GM06990 (cell line): ENCODE data around the gene CHST5.
"Not testable (repeated sequence)": the region's sequence is repeated elsewhere in the genome, so short reads cannot be mapped to it uniquely, and the experiment has no call there.

ENCODE experiments used
- DNase-seq: peaks from one replicate; pipeline ENCODE4 v3.0.0-alpha.2; 2011; ENCODE audit not compliant: insufficient read length; ENCODE audit errors: extremely low read depth
- H3K27me3 ChIP-seq: replicated peaks from 2 replicates; pipeline ENCODE4 v1.6.0; 2011; ENCODE audit warnings: low read length; ENCODE audit not compliant: control insufficient read depth, insufficient read depth
- H3K36me3 ChIP-seq: 2 replicates; pipeline ENCODE4 v1.5.1; 2011; ENCODE audit warnings: low read length; ENCODE audit not compliant: control insufficient read depth, insufficient read depth
- H3K4me3 ChIP-seq: replicated peaks from 2 replicates; pipeline ENCODE4 v1.5.1; 2011; ENCODE audit warnings: low read depth, mild to moderate bottlenecking, control low read depth, low read length
- TF ChIP-seq, protein P1 (sequence below): IDR thresholded peaks from 2 replicates; pipeline ENCODE4 v1.5.1; 2011; ENCODE audit warnings: low read length, control low read depth, mild to moderate bottlenecking, inconsistent platforms; ENCODE audit not compliant: insufficient read depth, poor library complexity, severe bottlenecking

Gene CHST5

DNA sequence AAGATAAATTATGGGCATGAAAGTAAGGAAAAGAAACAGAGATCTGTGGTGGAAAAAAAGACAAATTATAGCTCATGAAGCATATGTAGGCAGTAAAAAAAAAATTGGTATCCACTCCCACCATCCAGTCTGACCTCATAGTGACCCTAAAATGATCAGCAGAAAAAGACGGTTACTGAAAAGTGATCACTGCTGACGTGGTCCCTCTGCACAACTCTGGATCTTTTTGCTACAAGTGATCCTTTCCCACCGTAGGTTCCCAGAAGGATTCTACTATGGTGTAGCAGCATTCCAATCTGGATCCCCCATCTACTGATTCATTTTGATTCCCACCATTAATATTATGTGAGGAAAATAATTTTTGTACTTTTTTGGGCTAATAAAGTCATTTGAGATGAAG is 29.8 kb downstream of the CHST5 start:
- Histone ChIP-seq H3K4me3 (no peak overlapping the region), H3K36me3 (no peaks in the 10 kb centered on the region), H3K27me3 (no peaks in the 10 kb centered on the region)
- DNase-seq = no peak
- TF ChIP-seq, protein P1, sequence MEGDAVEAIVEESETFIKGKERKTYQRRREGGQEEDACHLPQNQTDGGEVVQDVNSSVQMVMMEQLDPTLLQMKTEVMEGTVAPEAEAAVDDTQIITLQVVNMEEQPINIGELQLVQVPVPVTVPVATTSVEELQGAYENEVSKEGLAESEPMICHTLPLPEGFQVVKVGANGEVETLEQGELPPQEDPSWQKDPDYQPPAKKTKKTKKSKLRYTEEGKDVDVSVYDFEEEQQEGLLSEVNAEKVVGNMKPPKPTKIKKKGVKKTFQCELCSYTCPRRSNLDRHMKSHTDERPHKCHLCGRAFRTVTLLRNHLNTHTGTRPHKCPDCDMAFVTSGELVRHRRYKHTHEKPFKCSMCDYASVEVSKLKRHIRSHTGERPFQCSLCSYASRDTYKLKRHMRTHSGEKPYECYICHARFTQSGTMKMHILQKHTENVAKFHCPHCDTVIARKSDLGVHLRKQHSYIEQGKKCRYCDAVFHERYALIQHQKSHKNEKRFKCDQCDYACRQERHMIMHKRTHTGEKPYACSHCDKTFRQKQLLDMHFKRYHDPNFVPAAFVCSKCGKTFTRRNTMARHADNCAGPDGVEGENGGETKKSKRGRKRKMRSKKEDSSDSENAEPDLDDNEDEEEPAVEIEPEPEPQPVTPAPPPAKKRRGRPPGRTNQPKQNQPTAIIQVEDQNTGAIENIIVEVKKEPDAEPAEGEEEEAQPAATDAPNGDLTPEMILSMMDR = no peak

- no peaks in the 10 kb centered on the region for H3K27me3 ChIP-seq
- DNase-seq = no peak
- no peaks in the 10 kb centered on the region for H3K36me3 ChIP-seq
- H3K4me3 ChIP-seq = no peak overlapping the region
- TF ChIP-seq, protein P1 = no peak
Observed at GRCh38 chr16:75503801-75504200, 32.1 kb downstream of the CHST5 start.

GRCh38 chr16:75502916-75503605 is 32.8 kb downstream of the CHST5 start:
- Histone ChIP-seq H3K36me3 (no peaks in the 10 kb centered on the region), H3K4me3 (no peak overlapping the region), H3K27me3 (no peaks in the 10 kb centered on the region)
- TF ChIP-seq, protein P1 = no peak
- no peak for DNase-seq

GRCh38 chr16:75501820-75502219 is 34.1 kb downstream of the CHST5 start:
- not testable (repeated sequence) for DNase-seq, H3K36me3 ChIP-seq, H3K4me3 ChIP-seq, H3K27me3 ChIP-seq

- Histone ChIP-seq H3K27me3 (no peaks in the 10 kb centered on the region), H3K36me3 (no peaks in the 10 kb centered on the region), H3K4me3 (no peak overlapping the region)
- TF ChIP-seq, protein P1 = no peak
- DNase-seq = no peak
Observed at GRCh38 chr16:75501359-75501758, 34.5 kb downstream of the CHST5 start.

- not testable (repeated sequence) for DNase-seq, H3K36me3 ChIP-seq, H3K4me3 ChIP-seq, H3K27me3 ChIP-seq
Observed at GRCh38 chr16:75498605-75499322, 37.1 kb downstream of the CHST5 start.
